OCI-LY7 (cell line): ENCODE measurements around the gene CCDC187. TPM values are rescaled to one million over a fixed set of nuclear protein-coding genes. Genes with fewer than 3 reads are reported as not detected.
A peak's percentile ranks its signal among the peaks of the same experiment; 100 is the strongest.
"Not testable (repeated sequence)": the region's sequence is repeated elsewhere in the genome, so short reads cannot be mapped to it uniquely, and the experiment has no call there.

Source experiments
- BruUV-seq: library from RNA; stranded (reverse); fragments of 400-500 nt; replicated peaks from 2 replicates; lab custom pipeline; 2021; lab: Mats Ljungman, UMichigan
- CTCF ChIA-PET: fragments of 300-600 bp; sonication (Branson Sonifier 250); formaldehyde crosslinking; loops from one replicate; lab custom pipeline; 2022; ENCODE audit warnings: antibody characterized with exemption; ENCODE audit not compliant: unreplicated experiment; lab: Charles Lee
- POLR2A ChIA-PET: fragments of 300-600 bp; sonication (Branson Sonifier 250); formaldehyde crosslinking; loops from one replicate; lab custom pipeline; 2022; ENCODE audit warnings: antibody characterized with exemption; lab: Charles Lee
- DNase-seq: peaks from one replicate; pipeline ENCODE4 v3.0.0-alpha.2; 2015; ENCODE audit warnings: low spot score
- H2AFZ ChIP-seq: fragments of 200-600 bp; sonication (generic), shearing (Covaris generic); 2 replicates; pipeline ENCODE4 v1.6.1; 2014; ENCODE audit warnings: mild to moderate bottlenecking, antibody characterized with exemption, low read length, moderate library complexity
- H3K27ac ChIP-seq: fragments of 200-600 bp; sonication (generic); 2 replicates; pipeline ENCODE4 v1.5.1; 2014; ENCODE audit warnings: mixed run types, low read depth, mild to moderate bottlenecking, moderate library complexity, low read length, inconsistent platforms; ENCODE audit not compliant: poor library complexity, severe bottlenecking
- H3K36me3 ChIP-seq: fragments of 200-600 bp; sonication (generic); 2 replicates; pipeline ENCODE4 v1.6.1; 2014; ENCODE audit warnings: mild to moderate bottlenecking, antibody characterized with exemption, low read length, moderate library complexity, mixed read lengths; ENCODE audit not compliant: insufficient read depth
- H3K4me1 ChIP-seq: fragments of 200-600 bp; sonication (generic); 2 replicates; pipeline ENCODE4 v1.5.1; 2014; ENCODE audit warnings: mild to moderate bottlenecking, low read length; ENCODE audit not compliant: insufficient read depth, poor library complexity, severe bottlenecking
- H3K4me2 ChIP-seq: fragments of 200-600 bp; sonication (generic); 2 replicates; pipeline ENCODE4 v1.6.1; 2014; ENCODE audit warnings: mild to moderate bottlenecking, low read length
- H3K4me3 ChIP-seq: fragments of 200-600 bp; sonication (generic); 2 replicates; pipeline ENCODE4 v1.5.1; 2014; ENCODE audit warnings: mild to moderate bottlenecking, low read depth, low read length; ENCODE audit not compliant: poor library complexity, severe bottlenecking
- H3K79me2 ChIP-seq: fragments of 200-600 bp; sonication (generic); 2 replicates; pipeline ENCODE4 v1.6.1; 2016; ENCODE audit warnings: low read depth, mild to moderate bottlenecking, low read length, moderate library complexity, mixed read lengths; ENCODE audit not compliant: insufficient read depth
- H3K9me2 ChIP-seq: fragments of 200-600 bp; sonication (generic); 2 replicates; pipeline ENCODE4 v1.6.1; 2016; ENCODE audit warnings: mild to moderate bottlenecking, low read length, mixed read lengths; ENCODE audit not compliant: insufficient read depth
- H3K9me3 ChIP-seq: fragments of 200-600 bp; sonication (generic); 2 replicates; pipeline ENCODE4 v1.6.1; 2014; ENCODE audit warnings: mild to moderate bottlenecking, mixed run types, low read length, mixed read lengths
- H4K20me1 ChIP-seq: fragments of 200-600 bp; sonication (generic); 2 replicates; pipeline ENCODE4 v1.6.1; 2014; ENCODE audit warnings: mild to moderate bottlenecking, antibody characterized with exemption, low read length, moderate library complexity, mixed read lengths; ENCODE audit not compliant: insufficient read depth
- EZH2phosphoT487 ChIP-seq: fragments of 200-600 bp; sonication (generic); IDR thresholded peaks from 2 replicates; pipeline ENCODE4 v1.6.1; 2018; ENCODE audit warnings: low read depth, borderline replicate concordance, mild to moderate bottlenecking, mixed run types, antibody characterized with exemption, low read length, moderate library complexity, mixed read lengths
- intact Hi-C: fragments of 100-400 bp; cut with micrococcal nuclease; formaldehyde crosslinking; loops from one replicate; pipeline ENCODE4 v1.10.0; 2022; ENCODE audit not compliant: unreplicated experiment
- total RNA-seq, 2 experiments: library from RNA; depleted of rRNA in 1 of 2; stranded (reverse); fragments of >200 nt in 1 of 2; shearing (Covaris generic) in 1 of 2; gene quantifications; 2 replicates each; pipeline ENCODE4 v1.2.3, GENCODE V29; 2014 to 2022
- TF ChIP-seq, protein P1 (sequence below): fragments of 200-600 bp; sonication (generic); conservative IDR thresholded peaks from 2 replicates; pipeline ENCODE4 v1.5.1; 2014; ENCODE audit warnings: mild to moderate bottlenecking, antibody characterized with exemption, low read length, moderate library complexity, mixed read lengths

Gene CCDC187
- total RNA-seq, 2 experiments from 2014 or later, result not detected

DNA sequence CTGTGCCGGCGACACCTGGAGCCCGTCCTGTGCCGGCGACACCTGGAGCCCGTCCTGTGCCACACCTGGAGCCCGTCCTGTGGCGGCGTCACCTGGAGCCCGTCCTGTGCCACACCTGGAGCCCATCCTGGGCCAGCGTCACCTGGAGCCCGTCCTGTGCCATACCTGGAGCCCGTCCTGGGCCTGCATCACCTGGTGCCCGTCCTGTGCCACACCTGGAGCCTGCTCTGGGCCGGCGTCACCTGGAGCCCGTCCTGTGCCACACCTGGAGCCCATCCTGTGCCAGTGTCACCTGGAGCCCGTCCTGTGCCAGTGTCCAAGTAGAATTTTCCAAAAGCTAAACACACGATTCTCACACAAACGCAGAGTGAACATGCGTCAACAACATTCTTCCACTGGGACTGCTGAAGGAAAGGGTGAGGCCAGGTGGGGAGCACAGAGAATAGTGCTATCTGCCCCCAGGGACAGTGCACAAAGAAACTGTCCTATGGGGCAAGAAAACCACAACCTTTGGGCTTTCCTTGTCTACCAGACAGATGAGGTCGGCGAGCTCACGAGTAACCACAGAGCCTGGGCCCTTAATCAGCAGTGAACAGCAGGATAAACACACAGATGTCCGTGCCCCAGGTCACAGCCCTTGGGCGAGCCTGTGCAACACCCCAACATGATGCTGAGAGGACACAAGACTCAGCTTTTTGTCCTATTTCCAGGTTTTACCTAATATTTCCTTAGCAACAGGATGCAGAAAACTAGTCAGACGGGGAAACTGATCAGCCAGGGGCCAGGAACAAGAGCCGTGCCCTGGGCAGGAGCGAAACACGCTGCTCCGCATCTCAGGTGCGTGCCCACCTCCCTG is 66.2 kb downstream of the CCDC187 start:
- ChIA-PET POLR2A (no interaction called here), CTCF (interaction anchor here (0.9 kb wide), 1 partner anchor 14 kb away, joined by 3 read pairs; no protein-coding TSS in a partner anchor)
- Histone ChIP-seq H4K20me1 (peaks cover 24% of the 10 kb centered on the region), H3K27ac (peak overlapping the region; percentile 85), H2AFZ (no peak overlapping the region), H3K4me3 (no peak overlapping the region), H3K4me2 (peak overlapping the region; percentile 92; the same call in 1 of the 2 replicates), H3K79me2 (peaks cover 58% of the 10 kb centered on the region), H3K4me1 (peaks cover 52% of the 10 kb centered on the region), H3K9me3 (no peaks in the 10 kb centered on the region), H3K36me3 (peaks cover 84% of the 10 kb centered on the region), H3K9me2 (no peaks in the 10 kb centered on the region)
- TF ChIP-seq EZH2phosphoT487, result no peak
- TF ChIP-seq, protein P1, sequence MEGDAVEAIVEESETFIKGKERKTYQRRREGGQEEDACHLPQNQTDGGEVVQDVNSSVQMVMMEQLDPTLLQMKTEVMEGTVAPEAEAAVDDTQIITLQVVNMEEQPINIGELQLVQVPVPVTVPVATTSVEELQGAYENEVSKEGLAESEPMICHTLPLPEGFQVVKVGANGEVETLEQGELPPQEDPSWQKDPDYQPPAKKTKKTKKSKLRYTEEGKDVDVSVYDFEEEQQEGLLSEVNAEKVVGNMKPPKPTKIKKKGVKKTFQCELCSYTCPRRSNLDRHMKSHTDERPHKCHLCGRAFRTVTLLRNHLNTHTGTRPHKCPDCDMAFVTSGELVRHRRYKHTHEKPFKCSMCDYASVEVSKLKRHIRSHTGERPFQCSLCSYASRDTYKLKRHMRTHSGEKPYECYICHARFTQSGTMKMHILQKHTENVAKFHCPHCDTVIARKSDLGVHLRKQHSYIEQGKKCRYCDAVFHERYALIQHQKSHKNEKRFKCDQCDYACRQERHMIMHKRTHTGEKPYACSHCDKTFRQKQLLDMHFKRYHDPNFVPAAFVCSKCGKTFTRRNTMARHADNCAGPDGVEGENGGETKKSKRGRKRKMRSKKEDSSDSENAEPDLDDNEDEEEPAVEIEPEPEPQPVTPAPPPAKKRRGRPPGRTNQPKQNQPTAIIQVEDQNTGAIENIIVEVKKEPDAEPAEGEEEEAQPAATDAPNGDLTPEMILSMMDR, result no peak
- DNase-seq, result no peak
- intact Hi-C loops, result no loop called here
- no TSS peak for BruUV-seq

DNA sequence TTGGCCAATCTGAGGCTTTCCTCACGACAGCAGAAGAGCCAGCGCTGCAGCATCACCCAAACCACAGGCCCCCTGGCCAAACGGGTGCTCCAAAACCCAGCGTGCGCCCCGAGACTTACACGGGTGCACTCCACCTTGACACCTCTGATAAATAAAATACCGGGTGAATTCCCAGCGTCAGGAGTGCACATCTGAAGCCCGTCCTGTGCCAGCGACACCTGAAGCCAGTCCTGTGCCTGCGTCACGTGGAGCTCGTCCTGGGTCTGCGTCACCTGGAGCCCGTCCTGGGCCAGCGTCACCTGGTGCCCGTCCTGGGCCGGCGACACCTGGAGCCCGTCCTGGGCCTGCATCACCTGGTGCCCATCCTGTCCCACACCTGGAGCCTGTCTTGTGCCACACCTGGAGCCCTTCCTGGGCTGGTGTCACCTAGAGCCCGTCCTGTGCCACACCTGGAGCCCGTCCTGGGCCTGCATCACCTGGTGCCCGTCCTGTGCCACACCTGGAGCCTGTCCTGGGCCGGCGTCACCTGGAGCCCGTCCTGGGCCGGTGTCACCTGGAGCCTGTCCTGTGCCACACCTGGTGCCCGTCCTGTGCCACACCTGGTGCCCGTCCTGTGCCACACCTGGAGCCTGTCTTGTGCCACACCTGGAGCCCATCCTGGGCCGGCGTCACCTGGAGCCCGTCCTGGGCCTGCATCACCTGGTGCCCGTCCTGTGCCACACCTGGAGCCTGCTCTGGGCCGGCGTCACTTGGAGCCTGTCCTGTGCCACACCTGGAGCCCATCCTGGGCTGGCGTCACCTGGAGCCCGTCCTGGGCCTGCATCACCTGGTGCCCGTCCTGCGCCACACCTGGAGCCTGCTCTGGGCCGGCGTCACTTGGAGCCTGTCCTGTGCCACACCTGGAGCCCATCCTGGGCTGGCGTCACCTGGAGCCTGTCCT is 67.2 kb downstream of the CCDC187 start:
- H3K9me3 ChIP-seq, intact Hi-C loops, POLR2A ChIA-PET, H3K27ac ChIP-seq, BruUV-seq, H3K4me2 ChIP-seq, H3K9me2 ChIP-seq, H2AFZ ChIP-seq, CTCF ChIA-PET, H3K4me3 ChIP-seq, DNase-seq: not testable (repeated sequence)
- peaks cover 20% of the 10 kb centered on the region; the same call in 1 of the 2 replicates for H4K20me1 ChIP-seq
- H3K4me1 ChIP-seq, result peaks cover 42% of the 10 kb centered on the region
- H3K36me3 ChIP-seq, result peaks cover 83% of the 10 kb centered on the region
- peaks cover 53% of the 10 kb centered on the region for H3K79me2 ChIP-seq

- no peak for TF ChIP-seq EZH2phosphoT487
- TF ChIP-seq, protein P1, result no peak
- no peaks in the 10 kb centered on the region for H3K9me2 ChIP-seq
- intact Hi-C loops, result no loop called here
- H2AFZ ChIP-seq, result no peak overlapping the region
- no TSS peak for BruUV-seq
- peaks cover 44% of the 10 kb centered on the region for H3K79me2 ChIP-seq
- no peak overlapping the region for H3K4me3 ChIP-seq
- H3K4me2 ChIP-seq, result no peak overlapping the region
- DNase-seq, result no peak
- peaks cover 83% of the 10 kb centered on the region for H3K36me3 ChIP-seq
- H3K9me3 ChIP-seq, result no peaks in the 10 kb centered on the region
- H3K4me1 ChIP-seq, result peaks cover 33% of the 10 kb centered on the region
- ChIA-PET POLR2A (no interaction called here), CTCF (no interaction called here)
- H3K27ac ChIP-seq, result no peak overlapping the region
- peaks cover 20% of the 10 kb centered on the region; the same call in 1 of the 2 replicates for H4K20me1 ChIP-seq
These were observed 68.0 kb downstream of the CCDC187 start for GRCh38 chr9:136235709-136236455.
